ENCODE results near the gene RAP1GAP2. TPM values are rescaled to one million over a fixed set of nuclear protein-coding genes. Genes with fewer than 3 reads are reported as not detected.

Gene RAP1GAP2
- polyA plus RNA-seq, 3 donors: 1.5 to 48.4 (median 6.1) TPM

DNA sequence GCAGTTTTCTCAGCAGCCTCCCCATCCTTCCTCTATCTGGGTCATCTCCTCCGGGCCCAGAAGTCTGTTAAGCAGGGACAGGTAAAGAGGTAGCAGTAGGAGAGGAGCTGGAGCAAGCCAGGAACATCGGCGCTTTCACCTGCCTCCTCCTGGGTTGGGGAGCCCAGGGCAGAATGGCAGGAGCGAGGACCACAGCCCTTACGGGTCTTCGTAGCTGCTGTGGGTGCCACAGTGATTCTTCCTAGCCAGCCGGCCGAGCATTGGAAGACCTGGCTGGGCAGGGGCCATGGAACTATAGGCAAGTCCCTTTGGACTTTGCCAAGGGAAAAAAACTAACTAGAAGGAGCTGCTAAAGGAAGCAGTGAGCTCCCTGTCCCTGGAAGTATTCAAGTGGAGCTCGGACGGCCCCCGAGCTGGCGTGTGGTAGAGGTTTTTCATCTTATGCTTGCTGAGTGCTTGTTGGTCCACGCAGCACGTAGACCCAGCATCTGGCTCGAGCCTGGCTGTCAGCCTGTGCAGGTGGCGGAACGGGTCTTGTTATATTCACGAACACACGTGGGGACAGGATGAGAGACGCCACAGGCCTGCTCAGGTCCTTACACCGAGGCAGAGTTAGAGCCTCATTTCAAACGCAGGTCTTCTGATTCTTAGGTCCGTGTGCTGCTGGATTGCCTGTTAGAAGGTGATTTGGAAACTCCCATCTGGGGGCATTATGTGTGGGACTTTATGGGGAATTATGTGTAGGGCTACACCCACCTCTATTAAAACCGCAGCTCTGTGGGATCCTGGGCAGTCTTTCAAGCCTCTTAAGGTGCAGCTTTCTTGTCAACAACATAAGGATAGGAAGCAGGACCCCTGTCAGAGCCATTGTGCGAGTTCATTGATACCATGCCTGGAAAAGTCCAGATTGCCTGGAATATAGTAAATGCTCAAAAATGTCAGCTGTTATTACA is 212.4 kb downstream of the RAP1GAP2 start:
- intact Hi-C loops (cut with micrococcal nuclease): loop anchor here in 1 of 2 donors (10.0 kb wide), 1 partner anchor 214 kb away; the partner anchor contains the start of gene RAP1GAP2
- peaks cover 4% of the 10 kb centered on the region for H3K79me2 ChIP-seq (ENCODE audit: insufficient read depth, low read length)
- peaks cover 65 to 87% of the 10 kb centered on the region in 2 donors for H3K36me3 ChIP-seq (replicated peaks in 1 of 2; ENCODE audit: control insufficient read depth in 1 of 2, insufficient read depth in 2 of 2, low read length in 2 of 2)
- Mint-ChIP-seq H3K4me1 (peaks cover 17% of the 10 kb centered on the region), H3K9me3 (peaks cover 0 to 2% (median 0%) of the 10 kb centered on the region in 7 donors), H3K36me3 (peaks cover 67 to 88% of the 10 kb centered on the region in 2 donors), H3K27ac (peak overlapping the region in 3 of 7 donors; percentile 13 to 70 (median 51)), H3K4me3 (no peak overlapping the region), H3K27me3 (ENCODE audit: low read depth in 3 of 3) (no peaks in the 10 kb centered on the region)
- DNase-seq: no peak
- 96% methylated on average over 22 of the region's 25 CpGs for WGBS (ENCODE audit: insufficient coverage)
- H4K20me1 ChIP-seq (ENCODE audit: insufficient read depth, low read length): peaks cover 79% of the 10 kb centered on the region
- H3K4me3 ChIP-seq (replicated peaks in 1 of 3; ENCODE audit: low read depth in 2 of 3, low read length in 3 of 3): no peak overlapping the region
- TF ChIP-seq, protein P1, sequence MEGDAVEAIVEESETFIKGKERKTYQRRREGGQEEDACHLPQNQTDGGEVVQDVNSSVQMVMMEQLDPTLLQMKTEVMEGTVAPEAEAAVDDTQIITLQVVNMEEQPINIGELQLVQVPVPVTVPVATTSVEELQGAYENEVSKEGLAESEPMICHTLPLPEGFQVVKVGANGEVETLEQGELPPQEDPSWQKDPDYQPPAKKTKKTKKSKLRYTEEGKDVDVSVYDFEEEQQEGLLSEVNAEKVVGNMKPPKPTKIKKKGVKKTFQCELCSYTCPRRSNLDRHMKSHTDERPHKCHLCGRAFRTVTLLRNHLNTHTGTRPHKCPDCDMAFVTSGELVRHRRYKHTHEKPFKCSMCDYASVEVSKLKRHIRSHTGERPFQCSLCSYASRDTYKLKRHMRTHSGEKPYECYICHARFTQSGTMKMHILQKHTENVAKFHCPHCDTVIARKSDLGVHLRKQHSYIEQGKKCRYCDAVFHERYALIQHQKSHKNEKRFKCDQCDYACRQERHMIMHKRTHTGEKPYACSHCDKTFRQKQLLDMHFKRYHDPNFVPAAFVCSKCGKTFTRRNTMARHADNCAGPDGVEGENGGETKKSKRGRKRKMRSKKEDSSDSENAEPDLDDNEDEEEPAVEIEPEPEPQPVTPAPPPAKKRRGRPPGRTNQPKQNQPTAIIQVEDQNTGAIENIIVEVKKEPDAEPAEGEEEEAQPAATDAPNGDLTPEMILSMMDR (IDR thresholded peaks at IDR 0.05): no peak
- H2AFZ ChIP-seq (ENCODE audit: insufficient read depth, low read depth, low read length, poor library complexity, severe bottlenecking): no peak overlapping the region
- peaks cover 15 to 16% of the 10 kb centered on the region in 2 donors for H3K4me1 ChIP-seq (ENCODE audit: control insufficient read depth in 1 of 2, insufficient read depth in 2 of 2, low read length in 2 of 2)
- H3K27ac ChIP-seq (ENCODE audit: low read depth in 1 of 2, low read length in 2 of 2): peak overlapping the region in 1 of 2 donors; percentile 36
- H3K27me3 ChIP-seq (ENCODE audit: control insufficient read depth in 2 of 2, insufficient read depth in 2 of 2, low read length in 2 of 2): no peaks in the 10 kb centered on the region
- H3K9ac ChIP-seq (ENCODE audit: insufficient read depth, low read length, poor library complexity, severe bottlenecking): no peak overlapping the region
- no peak overlapping the region for H3K4me2 ChIP-seq (replicated peaks; ENCODE audit: extremely low read depth, low read length, poor library complexity, severe bottlenecking)
- no peaks in the 10 kb centered on the region for H3K9me3 ChIP-seq (replicated peaks in 1 of 2; ENCODE audit: control insufficient read depth in 1 of 2, insufficient read depth in 1 of 2, low read length in 2 of 2)

DNA sequence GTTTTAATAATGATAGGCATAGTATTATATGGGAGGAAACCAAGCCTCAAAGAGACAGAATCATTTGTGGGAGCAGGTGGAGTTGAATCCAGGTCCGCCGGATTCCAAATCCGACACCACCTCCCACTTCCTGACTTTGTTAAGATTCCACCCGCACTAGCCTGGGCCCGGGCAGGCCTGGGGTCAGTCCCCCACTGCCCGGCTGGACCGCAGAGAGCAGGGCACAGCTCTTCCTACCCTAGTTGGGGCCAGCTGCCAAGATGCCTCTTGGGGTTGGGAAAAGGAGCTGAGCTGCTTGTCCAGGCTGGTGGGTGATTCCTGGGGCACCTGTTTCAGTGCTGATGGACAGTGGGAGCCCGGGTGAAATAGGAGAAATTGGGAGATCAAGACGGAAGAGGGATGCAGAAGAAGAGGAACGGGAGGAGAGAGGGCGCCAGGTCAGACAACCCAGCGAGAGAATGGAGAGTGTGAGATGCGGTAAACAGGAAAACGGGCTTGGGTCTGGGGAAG is 213.2 kb downstream of the RAP1GAP2 start:
- H3K36me3 Mint-ChIP-seq: peaks cover 72 to 94% of the 10 kb centered on the region in 2 donors
- no peaks in the 10 kb centered on the region for H3K27me3 ChIP-seq (ENCODE audit: control insufficient read depth in 2 of 2, insufficient read depth in 2 of 2, low read length in 2 of 2)
- H3K27ac Mint-ChIP-seq: peak overlapping the region in 3 of 7 donors; percentile 4 to 43 (median 16)
- H3K9me3 Mint-ChIP-seq: peaks cover 0 to 2% (median 0%) of the 10 kb centered on the region in 7 donors
- peak overlapping the region in 1 of 2 donors; percentile 41 for H3K27ac ChIP-seq (ENCODE audit: low read depth in 1 of 2, low read length in 2 of 2)
- no peaks in the 10 kb centered on the region for H3K27me3 Mint-ChIP-seq (ENCODE audit: low read depth in 3 of 3)
- peaks cover 6 to 7% of the 10 kb centered on the region in 2 donors for H3K4me1 ChIP-seq (ENCODE audit: control insufficient read depth in 1 of 2, insufficient read depth in 2 of 2, low read length in 2 of 2)
- TF ChIP-seq, protein P1 (IDR thresholded peaks at IDR 0.05): no peak
- H3K4me1 Mint-ChIP-seq: peaks cover 9% of the 10 kb centered on the region
- no peak overlapping the region for H3K4me3 ChIP-seq (replicated peaks in 1 of 3; ENCODE audit: low read depth in 2 of 3, low read length in 3 of 3)
- no peak overlapping the region for H3K4me2 ChIP-seq (replicated peaks; ENCODE audit: extremely low read depth, low read length, poor library complexity, severe bottlenecking)
- no peaks in the 10 kb centered on the region for H3K9me3 ChIP-seq (replicated peaks in 1 of 2; ENCODE audit: control insufficient read depth in 1 of 2, insufficient read depth in 1 of 2, low read length in 2 of 2)
- H3K9ac ChIP-seq (ENCODE audit: insufficient read depth, low read length, poor library complexity, severe bottlenecking): no peak overlapping the region
- intact Hi-C loops (cut with micrococcal nuclease): loop anchor here in 1 of 2 donors (10.0 kb wide), 1 partner anchor 215 kb away; the partner anchor contains the start of gene RAP1GAP2
- DNase-seq: no peak
- H3K79me2 ChIP-seq (ENCODE audit: insufficient read depth, low read length): peaks cover 4% of the 10 kb centered on the region
- H2AFZ ChIP-seq (ENCODE audit: insufficient read depth, low read depth, low read length, poor library complexity, severe bottlenecking): no peak overlapping the region
- no peak overlapping the region for H3K4me3 Mint-ChIP-seq
- peaks cover 77% of the 10 kb centered on the region for H4K20me1 ChIP-seq (ENCODE audit: insufficient read depth, low read length)
- WGBS (ENCODE audit: insufficient coverage): 95% methylated on average over 8 of the region's 14 CpGs
- H3K36me3 ChIP-seq (replicated peaks in 1 of 2; ENCODE audit: control insufficient read depth in 1 of 2, insufficient read depth in 2 of 2, low read length in 2 of 2): peaks cover 70 to 96% of the 10 kb centered on the region in 2 donors

Data from CD14-positive monocyte (primary cell).